Fibroblast of mammary gland (primary cell): ENCODE data around the gene SLC35E3.
A peak's percentile ranks its signal among the peaks of the same experiment; 100 is the strongest.

Experiments used
- DNase-seq: peaks from one replicate; pipeline ENCODE4 v3.0.0-alpha.2; 2010; ENCODE audit warnings: low read depth
- H3K4me3 ChIP-seq: 2 replicates; pipeline ENCODE4 v1.5.1; 2011; ENCODE audit warnings: low read depth, mild to moderate bottlenecking, low read length, moderate library complexity; ENCODE audit not compliant: control insufficient read depth
- TF ChIP-seq, protein P1 (sequence below): conservative IDR thresholded peaks from 2 replicates; pipeline ENCODE4 v1.5.1; 2011; ENCODE audit warnings: low read depth, low read length, inconsistent platforms; ENCODE audit not compliant: control insufficient read depth, insufficient read depth

Gene SLC35E3

GRCh38 chr12:68745904-68746571 lies at the start of gene SLC35E3:
SLC35E3 (plus strand) TSS chr12:68746176; CDS start chr12:68746378, 202 bp downstream.
- peak within 1 kb of the TSS; percentile 91 for H3K4me3 ChIP-seq
- TF ChIP-seq, protein P1, sequence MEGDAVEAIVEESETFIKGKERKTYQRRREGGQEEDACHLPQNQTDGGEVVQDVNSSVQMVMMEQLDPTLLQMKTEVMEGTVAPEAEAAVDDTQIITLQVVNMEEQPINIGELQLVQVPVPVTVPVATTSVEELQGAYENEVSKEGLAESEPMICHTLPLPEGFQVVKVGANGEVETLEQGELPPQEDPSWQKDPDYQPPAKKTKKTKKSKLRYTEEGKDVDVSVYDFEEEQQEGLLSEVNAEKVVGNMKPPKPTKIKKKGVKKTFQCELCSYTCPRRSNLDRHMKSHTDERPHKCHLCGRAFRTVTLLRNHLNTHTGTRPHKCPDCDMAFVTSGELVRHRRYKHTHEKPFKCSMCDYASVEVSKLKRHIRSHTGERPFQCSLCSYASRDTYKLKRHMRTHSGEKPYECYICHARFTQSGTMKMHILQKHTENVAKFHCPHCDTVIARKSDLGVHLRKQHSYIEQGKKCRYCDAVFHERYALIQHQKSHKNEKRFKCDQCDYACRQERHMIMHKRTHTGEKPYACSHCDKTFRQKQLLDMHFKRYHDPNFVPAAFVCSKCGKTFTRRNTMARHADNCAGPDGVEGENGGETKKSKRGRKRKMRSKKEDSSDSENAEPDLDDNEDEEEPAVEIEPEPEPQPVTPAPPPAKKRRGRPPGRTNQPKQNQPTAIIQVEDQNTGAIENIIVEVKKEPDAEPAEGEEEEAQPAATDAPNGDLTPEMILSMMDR, result no peak
- peak; percentile 80 for DNase-seq

- TF ChIP-seq, protein P1, result no peak
- no peak overlapping the region for H3K4me3 ChIP-seq
- no peak for DNase-seq
Measured at GRCh38 chr12:68699486-68699885, 46.5 kb upstream of the SLC35E3 start.

- no peak overlapping the region for H3K4me3 ChIP-seq
- no peak for DNase-seq
- TF ChIP-seq, protein P1, result no peak
Measured at GRCh38 chr12:68727776-68728175, 18.2 kb upstream of the SLC35E3 start.

GRCh38 chr12:68733661-68734071 lies 12.3 kb upstream of the SLC35E3 start:
- no peak overlapping the region for H3K4me3 ChIP-seq
- peak; percentile 65 for DNase-seq

DNA sequence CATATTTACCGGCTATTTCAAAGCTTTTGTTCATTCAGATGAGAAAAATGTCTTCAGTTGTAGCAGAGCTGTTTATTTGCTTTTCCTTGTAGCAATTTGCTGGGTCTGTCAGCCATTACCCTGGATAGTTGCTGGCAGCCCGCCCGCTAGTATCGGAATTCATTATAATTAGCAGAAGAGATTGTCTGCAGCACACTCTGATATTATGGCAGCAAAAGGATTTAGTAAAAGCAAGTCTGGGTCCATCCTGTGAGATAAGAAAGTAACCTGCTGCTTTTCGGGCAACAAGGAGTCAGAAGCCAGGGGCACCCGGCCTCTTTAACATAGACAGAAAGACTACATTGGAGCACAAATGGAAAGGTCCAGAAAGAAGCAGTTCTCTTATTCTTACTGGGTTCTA lies 6.1 kb upstream of the SLC35E3 start:
- DNase-seq, result no peak
- TF ChIP-seq, protein P1, result no peak
- H3K4me3 ChIP-seq, result no peak overlapping the region

More at GRCh38 chr12:68733661-68734071, 12.3 kb upstream of the SLC35E3 start:
- TF ChIP-seq, protein P1, result no peak

- TF ChIP-seq, protein P1, result no peak
- no peak for DNase-seq
Measured at GRCh38 chr12:68743356-68743755, 2.6 kb upstream of the SLC35E3 start.

GRCh38 chr12:68745376-68745903 lies 536 bp upstream of the SLC35E3 start:
- peak overlapping the region; percentile 91 for H3K4me3 ChIP-seq
- no peak for DNase-seq
- TF ChIP-seq, protein P1, result no peak

More at GRCh38 chr12:68743356-68743755, 2.6 kb upstream of the SLC35E3 start:
- no peak overlapping the region for H3K4me3 ChIP-seq
